Left lung (tissue), 14 donors: ENCODE measurements around the gene MYO1F. TPM values are rescaled to one million over a fixed set of nuclear protein-coding genes. Genes with fewer than 3 reads are reported as not detected.
"Not testable (repeated sequence)": the region's sequence is repeated elsewhere in the genome, so short reads cannot be mapped to it uniquely, and the experiment has no call there.

Experiments used
- ATAC-seq: fragments of 200-7000 bp; cut with Tn5 transposase; one replicate; pipeline ENCODE4 v1.9.1; 2020; ENCODE audit warnings: moderate library complexity
- DNase-seq, 4 donors: peaks; one replicate each; pipeline ENCODE4 v3.0.0-alpha.2; 2013 to 2020
- H3K27ac ChIP-seq, 2 donors: fragments of 200-600 bp; sonication (generic) in 1 of 2; one replicate each; pipeline versions ENCODE4 v1.5.0 to v1.8.0; 2020 to 2021
- H3K27me3 ChIP-seq, 2 donors: fragments of 200-600 bp; sonication (generic) in 1 of 2; one replicate each; pipeline versions ENCODE4 v1.5.0 to v1.8.0; 2020 to 2021
- H3K36me3 ChIP-seq, 2 donors: fragments of 200-600 bp; sonication (generic) in 1 of 2; one replicate each; pipeline versions ENCODE4 v1.5.0 to v1.8.0; 2020 to 2021
- H3K4me1 ChIP-seq, 2 donors: fragments of 200-600 bp; one replicate each; pipeline ENCODE4 v1.8.0; 2021
- H3K4me3 ChIP-seq, 2 donors: fragments of 200-600 bp; sonication (generic) in 1 of 2; one replicate each; pipeline versions ENCODE4 v1.5.0 to v1.8.0; 2020 to 2021; ENCODE audit warnings: mild to moderate bottlenecking in 1 of 2
- H3K9me3 ChIP-seq, 2 donors: fragments of 200-600 bp; sonication (generic) in 1 of 2; one replicate each; pipeline versions ENCODE4 v1.5.0 to v1.8.0; 2020 to 2021
- CTCF ChIP-seq, 2 donors: fragments of 200-600 bp; sonication (generic) in 1 of 2; IDR thresholded peaks; one replicate each; pipeline versions ENCODE4 v1.5.0 to v1.8.0; 2021; ENCODE audit warnings: antibody characterized with exemption in 2 of 2
- intact Hi-C, 2 donors: fragments of 100-400 bp; cut with DNase I; formaldehyde crosslinking; loops; one replicate each; pipeline versions ENCODE4 v1.11.2 to v1.14.2; 2022
- long read RNA-seq, 12 donors: library from polyadenylated mRNA in 2 of 12; unstranded in 2 of 12; transcript quantifications; one replicate each; pipeline ENCODE4 v2.0.0 and lab custom pipeline, GENCODE V29; 2019 to 2026
- polyA plus RNA-seq, 6 donors: library from polyadenylated mRNA; unstranded; fragments of 120-200 nt; gene quantifications; one replicate each; pipeline ENCODE4 v1.2.1, GENCODE V29; 2013; ENCODE audit not compliant: insufficient read length in 6 of 6
- total RNA-seq, 2 donors: library from RNA; stranded (reverse); fragmentation: NEBNext Ultra II Directional; extraction: Animal tissue kit (Norgen Biotek cat#: 25700); gene quantifications; one replicate each; pipeline ENCODE4 v1.2.1, GENCODE V29; 2021
- donor health status: DM: no; HTN: yes; CAD: no.
- donor health status: DM: no; HTN: no; CAD: no.

Gene MYO1F
- 100 to 1,000 TPM in 1 of 2 donors, 10 to 100 TPM in 1; 42.6 to 161 TPM for total RNA-seq
- 10 to 100 TPM; 11.3 to 15.8 (median 13.2) TPM for polyA plus RNA-seq
- long read RNA-seq, donor 1, partial matches to known transcripts, result 0 of 1 reads
- long read RNA-seq, donor 1, other reads (novel, unspliced or antisense), result 0 of 1 reads
- long read RNA-seq, donor 2, result 0 reads
- long read RNA-seq, donor 3, result 0 reads
- long read RNA-seq, donor 4, partial matches to known transcripts, result 2 of 6 reads
- long read RNA-seq, donor 4, other reads (novel, unspliced or antisense), result 0 of 6 reads
- long read RNA-seq, donor 5, full-length matches to known transcripts, result 1 of 1 reads
- long read RNA-seq, donor 5, partial matches to known transcripts, result 0 of 1 reads
- long read RNA-seq, donor 5, other reads (novel, unspliced or antisense), result 0 of 1 reads
- long read RNA-seq, donor 6, result 0 reads
- long read RNA-seq, donor 7, partial matches to known transcripts, result 0 of 1 reads
- long read RNA-seq, donor 7, other reads (novel, unspliced or antisense), result 0 of 1 reads
- long read RNA-seq, donor 8, result 0 reads
- long read RNA-seq, donor 9, result 0 reads
- long read RNA-seq, donor 10, full-length matches to known transcripts, result 9 of 34 reads
- long read RNA-seq, donor 10, partial matches to known transcripts, result 17 of 34 reads
- long read RNA-seq, donor 10, other reads (novel, unspliced or antisense), result 8 of 34 reads
- long read RNA-seq, donor 11, result 0 reads
- long read RNA-seq, donor 12, full-length matches to known transcripts, result 1 of 1 reads
- long read RNA-seq, donor 12, partial matches to known transcripts, result 0 of 1 reads
- long read RNA-seq, donor 12, other reads (novel, unspliced or antisense), result 0 of 1 reads

GRCh38 chr19:8577247-8577646 is at the start of gene MYO1F:
Gene MYO1F, minus strand, starts transcription at chr19:8577442. Its CDS starts 133 bp downstream, at chr19:8577309.
- no peaks in the 10 kb centered on the region for H3K36me3 ChIP-seq
- peak within 1 kb of the TSS; percentile 40 to 90 for H3K27ac ChIP-seq
- peaks cover 0 to 8% of the 10 kb centered on the region in 2 donors for H3K27me3 ChIP-seq
- peak in 2 of 4 donors; percentile 83 to 94 for DNase-seq
- no peak for TF ChIP-seq CTCF (IDR thresholded peaks at IDR 0.05)
- no peaks in the 10 kb centered on the region for H3K9me3 ChIP-seq
- H3K4me1 ChIP-seq, result peaks cover 7 to 71% of the 10 kb centered on the region in 2 donors
- intact Hi-C loops, result no loop called here
- H3K4me3 ChIP-seq, result peak within 1 kb of the TSS; percentile 21 to 57
- peak; percentile 53 for ATAC-seq

- no peaks in the 10 kb centered on the region for H3K4me1 ChIP-seq
- DNase-seq (no peak), ATAC-seq (no peak)
- H3K27ac ChIP-seq, result no peak overlapping the region
- no peaks in the 10 kb centered on the region for H3K27me3 ChIP-seq
- no peaks in the 10 kb centered on the region for H3K36me3 ChIP-seq
- peaks cover 0 to 7% of the 10 kb centered on the region in 2 donors for H3K9me3 ChIP-seq
- no peak for TF ChIP-seq CTCF (IDR thresholded peaks at IDR 0.05)
- intact Hi-C loops, result no loop called here
- H3K4me3 ChIP-seq, result no peak overlapping the region
Measured at GRCh38 chr19:8626842-8627241, 49.6 kb upstream of the MYO1F start.

- intact Hi-C loops, H3K36me3 ChIP-seq, H3K27ac ChIP-seq, H3K9me3 ChIP-seq, H3K4me3 ChIP-seq, H3K4me1 ChIP-seq, DNase-seq, ATAC-seq: not testable (repeated sequence)
- H3K27me3 ChIP-seq, result peaks cover 0 to 11% of the 10 kb centered on the region in 2 donors
Measured at GRCh38 chr19:8622886-8623285, 45.6 kb upstream of the MYO1F start.

GRCh38 chr19:8618751-8619150 is 41.5 kb upstream of the MYO1F start:
- H3K4me3 ChIP-seq, result no peak overlapping the region
- H3K36me3 ChIP-seq, result no peaks in the 10 kb centered on the region
- DNase-seq (no peak), ATAC-seq (no peak)
- H3K27ac ChIP-seq, result no peak overlapping the region
- no peak for TF ChIP-seq CTCF (IDR thresholded peaks at IDR 0.05)
- H3K9me3 ChIP-seq, result no peaks in the 10 kb centered on the region
- peaks cover 0 to 12% of the 10 kb centered on the region in 2 donors for H3K4me1 ChIP-seq
- H3K27me3 ChIP-seq, result peaks cover 0 to 25% of the 10 kb centered on the region in 2 donors
- intact Hi-C loops, result no loop called here

- Histone ChIP-seq H3K4me3 (no peak overlapping the region), H3K4me1 (peaks cover 0 to 12% of the 10 kb centered on the region in 2 donors), H3K9me3 (no peaks in the 10 kb centered on the region), H3K27me3 (peaks cover 0 to 25% of the 10 kb centered on the region in 2 donors), H3K36me3 (no peaks in the 10 kb centered on the region), H3K27ac (no peak overlapping the region)
- TF ChIP-seq CTCF (IDR thresholded peaks at IDR 0.05), result no peak
- intact Hi-C loops, result no loop called here
- ATAC-seq (no peak), DNase-seq (no peak)
Measured at GRCh38 chr19:8617984-8618383, 40.7 kb upstream of the MYO1F start.

GRCh38 chr19:8617325-8617724 is 40.1 kb upstream of the MYO1F start:
- ATAC-seq, H3K4me3 ChIP-seq, intact Hi-C loops, DNase-seq, H3K9me3 ChIP-seq, H3K36me3 ChIP-seq, H3K27ac ChIP-seq: not testable (repeated sequence)
- Histone ChIP-seq H3K4me1 (peaks cover 0 to 12% of the 10 kb centered on the region in 2 donors), H3K27me3 (peaks cover 0 to 25% of the 10 kb centered on the region in 2 donors)
